Measurements from ENCODE around the gene CARHSP1.

Gene CARHSP1

GRCh38 chr16:8818504-8819270 lies 50.1 kb downstream of the CARHSP1 start:
- H3K4me3 ChIP-seq (ENCODE audit: low read depth, low read length) = no peak overlapping the region
- no peak for TF ChIP-seq CTCF (conservative IDR thresholded peaks at IDR 0.05; ENCODE audit: low read depth, low read length)

GRCh38 chr16:8816967-8817655 lies 51.7 kb downstream of the CARHSP1 start:
- no peak for TF ChIP-seq CTCF (conservative IDR thresholded peaks at IDR 0.05; ENCODE audit: low read depth, low read length)
- DNase-seq (ENCODE audit: low read depth) = no peak

More at GRCh38 chr16:8818504-8819270, 50.1 kb downstream of the CARHSP1 start:
- DNase-seq (ENCODE audit: low read depth) = no peak

GRCh38 chr16:8814095-8814806 lies 54.6 kb downstream of the CARHSP1 start:
- TF ChIP-seq CTCF (conservative IDR thresholded peaks at IDR 0.05; ENCODE audit: low read depth, low read length) = no peak
- no peak for DNase-seq (ENCODE audit: low read depth)
- no peak overlapping the region for H3K4me3 ChIP-seq (ENCODE audit: low read depth, low read length)

More at GRCh38 chr16:8816967-8817655, 51.7 kb downstream of the CARHSP1 start:
- no peak overlapping the region for H3K4me3 ChIP-seq (ENCODE audit: low read depth, low read length)

GRCh38 chr16:8812162-8812843 lies 56.5 kb downstream of the CARHSP1 start:
- no peak for DNase-seq (ENCODE audit: low read depth)
- H3K4me3 ChIP-seq (ENCODE audit: low read depth, low read length) = no peak overlapping the region
- TF ChIP-seq CTCF (conservative IDR thresholded peaks at IDR 0.05; ENCODE audit: low read depth, low read length) = no peak

- no peak for TF ChIP-seq CTCF (conservative IDR thresholded peaks at IDR 0.05; ENCODE audit: low read depth, low read length)
- no peak for DNase-seq (ENCODE audit: low read depth)
- no peak overlapping the region for H3K4me3 ChIP-seq (ENCODE audit: low read depth, low read length)
These were observed 60.0 kb downstream of the CARHSP1 start for GRCh38 chr16:8808613-8809353.

GRCh38 chr16:8808009-8808408 lies 60.8 kb downstream of the CARHSP1 start:
- no peak for TF ChIP-seq CTCF (conservative IDR thresholded peaks at IDR 0.05; ENCODE audit: low read depth, low read length)
- DNase-seq (ENCODE audit: low read depth) = no peak
- no peak overlapping the region for H3K4me3 ChIP-seq (ENCODE audit: low read depth, low read length)
